ENCODE results near the gene CHCHD6. TPM values are rescaled to one million over a fixed set of nuclear protein-coding genes. Genes with fewer than 3 reads are reported as not detected.

CHCHD6 gene
- total RNA-seq, 4 donors from 2014 or later: 6.4 to 14.2 (median 10.3) TPM; not detected in 1

GRCh38 chr3:126954141-126954842 lies 250.3 kb downstream of the CHCHD6 start:
- no peak overlapping the region for H3K27ac ChIP-seq
- no peaks in the 10 kb centered on the region for H3K36me3 ChIP-seq
- H3K4me1 ChIP-seq: no peaks in the 10 kb centered on the region
- H3K27me3 ChIP-seq: no peaks in the 10 kb centered on the region
- DNase-seq: no peak
- H3K9me3 ChIP-seq: no peaks in the 10 kb centered on the region
- intact Hi-C loops (cut with DNase I; ENCODE audit: low total_unique reads): no loop called here
- no peak overlapping the region for H3K4me3 ChIP-seq
- TF ChIP-seq, protein P1, sequence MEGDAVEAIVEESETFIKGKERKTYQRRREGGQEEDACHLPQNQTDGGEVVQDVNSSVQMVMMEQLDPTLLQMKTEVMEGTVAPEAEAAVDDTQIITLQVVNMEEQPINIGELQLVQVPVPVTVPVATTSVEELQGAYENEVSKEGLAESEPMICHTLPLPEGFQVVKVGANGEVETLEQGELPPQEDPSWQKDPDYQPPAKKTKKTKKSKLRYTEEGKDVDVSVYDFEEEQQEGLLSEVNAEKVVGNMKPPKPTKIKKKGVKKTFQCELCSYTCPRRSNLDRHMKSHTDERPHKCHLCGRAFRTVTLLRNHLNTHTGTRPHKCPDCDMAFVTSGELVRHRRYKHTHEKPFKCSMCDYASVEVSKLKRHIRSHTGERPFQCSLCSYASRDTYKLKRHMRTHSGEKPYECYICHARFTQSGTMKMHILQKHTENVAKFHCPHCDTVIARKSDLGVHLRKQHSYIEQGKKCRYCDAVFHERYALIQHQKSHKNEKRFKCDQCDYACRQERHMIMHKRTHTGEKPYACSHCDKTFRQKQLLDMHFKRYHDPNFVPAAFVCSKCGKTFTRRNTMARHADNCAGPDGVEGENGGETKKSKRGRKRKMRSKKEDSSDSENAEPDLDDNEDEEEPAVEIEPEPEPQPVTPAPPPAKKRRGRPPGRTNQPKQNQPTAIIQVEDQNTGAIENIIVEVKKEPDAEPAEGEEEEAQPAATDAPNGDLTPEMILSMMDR (IDR thresholded peaks at IDR 0.05): no peak
- TF ChIP-seq POLR2A (IDR thresholded peaks at IDR 0.05): no peak

DNA sequence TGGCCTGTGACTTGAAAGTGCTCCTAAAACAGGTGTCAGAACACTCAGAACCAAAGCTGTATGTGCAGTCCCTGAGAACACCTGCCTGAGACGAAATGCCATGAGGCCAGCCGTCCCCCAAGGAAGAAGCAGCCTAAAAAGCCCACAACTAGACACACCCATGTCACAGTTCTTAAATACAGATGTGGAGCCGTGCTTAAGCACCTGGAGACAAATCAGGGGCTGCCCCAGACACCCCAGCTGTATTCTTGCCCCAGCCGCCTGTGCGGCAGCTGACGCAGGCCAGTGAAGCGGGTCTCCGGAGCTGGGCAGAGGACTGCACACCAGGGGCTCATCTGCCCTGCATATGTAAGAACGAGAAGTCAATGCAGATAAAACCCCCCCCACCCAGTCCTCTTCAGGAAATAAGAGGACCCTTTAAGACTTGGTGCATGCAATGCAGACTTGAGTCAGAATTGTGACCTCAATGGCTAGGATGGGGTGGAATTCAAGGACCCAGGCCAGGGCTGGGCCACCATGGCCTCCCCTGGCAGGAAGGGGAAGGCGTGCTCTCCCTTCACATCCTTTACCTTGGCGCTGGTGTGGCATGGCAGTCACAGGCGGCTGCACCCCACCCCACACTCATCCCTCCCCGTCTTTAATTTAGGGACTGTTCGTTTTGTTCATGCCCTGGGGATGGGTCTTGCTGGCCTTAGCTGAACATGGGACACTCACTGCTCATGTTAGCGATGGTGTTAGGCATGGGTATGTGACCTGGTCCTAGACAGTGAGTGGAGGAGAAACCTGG lies 251.2 kb downstream of the CHCHD6 start:
- Histone ChIP-seq H3K4me1 (no peaks in the 10 kb centered on the region), H3K27ac (no peak overlapping the region), H3K9me3 (no peaks in the 10 kb centered on the region), H3K4me3 (no peak overlapping the region), H3K27me3 (no peaks in the 10 kb centered on the region), H3K36me3 (no peaks in the 10 kb centered on the region)
- intact Hi-C loops (cut with DNase I; ENCODE audit: low total_unique reads): no loop called here
- TF ChIP-seq, protein P1 (IDR thresholded peaks at IDR 0.05): no peak
- no peak for TF ChIP-seq POLR2A (IDR thresholded peaks at IDR 0.05)
- DNase-seq: no peak

DNA sequence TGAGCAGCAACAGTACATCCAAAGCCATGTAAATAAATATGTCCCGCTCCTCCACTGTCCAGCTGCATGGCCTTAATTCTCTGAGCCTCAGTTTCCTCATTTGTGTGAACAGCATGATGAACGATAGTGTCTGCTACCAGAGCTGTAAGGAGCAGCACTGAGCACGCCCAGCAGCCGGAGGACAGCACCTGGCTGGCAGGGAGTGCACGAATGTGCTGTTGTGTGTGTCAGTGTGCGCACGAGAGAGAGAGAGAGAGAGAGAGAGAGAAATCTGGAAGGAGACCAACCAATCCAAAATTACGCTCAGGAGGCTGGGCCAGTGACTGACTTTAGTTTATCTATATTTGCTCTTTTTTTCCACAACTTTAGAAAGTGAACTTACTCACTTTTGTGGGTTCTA lies 252.3 kb downstream of the CHCHD6 start:
- intact Hi-C loops (cut with DNase I; ENCODE audit: low total_unique reads): no loop called here
- no peak for DNase-seq
- H3K4me3 ChIP-seq: no peak overlapping the region
- no peaks in the 10 kb centered on the region for H3K4me1 ChIP-seq
- TF ChIP-seq, protein P1 (IDR thresholded peaks at IDR 0.05): no peak
- no peak for TF ChIP-seq POLR2A (IDR thresholded peaks at IDR 0.05)
- H3K27ac ChIP-seq: no peak overlapping the region
- H3K9me3 ChIP-seq: no peaks in the 10 kb centered on the region
- no peaks in the 10 kb centered on the region for H3K36me3 ChIP-seq
- H3K27me3 ChIP-seq: no peaks in the 10 kb centered on the region

- H3K27me3 ChIP-seq: no peaks in the 10 kb centered on the region
- no peaks in the 10 kb centered on the region for H3K4me1 ChIP-seq
- no peaks in the 10 kb centered on the region for H3K36me3 ChIP-seq
- H3K4me3 ChIP-seq: no peak overlapping the region
- no peak for DNase-seq
- intact Hi-C loops (cut with DNase I; ENCODE audit: low total_unique reads): no loop called here
- no peaks in the 10 kb centered on the region for H3K9me3 ChIP-seq
- no peak overlapping the region for H3K27ac ChIP-seq
- no peak for TF ChIP-seq POLR2A (IDR thresholded peaks at IDR 0.05)
- TF ChIP-seq, protein P1 (IDR thresholded peaks at IDR 0.05): no peak
These were observed 253.0 kb downstream of the CHCHD6 start for GRCh38 chr3:126956866-126957650.
